Ureter (tissue), 1 donor: ENCODE data around the gene EXOC6B. TPM values are rescaled to one million over a fixed set of nuclear protein-coding genes. Genes with fewer than 3 reads are reported as not detected.

Experiments
- DNase-seq: peaks from one replicate; pipeline ENCODE4 v3.0.0-alpha.2; 2020; ENCODE audit warnings: low spot score
- total RNA-seq: library from RNA; stranded (reverse); gene quantifications from one replicate; pipeline ENCODE4 v1.2.4, GENCODE V29; 2023
- donor health status: DM: yes; HTN: yes; CAD: no.

EXOC6B gene
- total RNA-seq, 1 donor from 2014 or later = 84.8 TPM

- no peak for DNase-seq
Measured at GRCh38 chr2:72172478-72172877, 653.4 kb downstream of the EXOC6B start.

- DNase-seq = no peak
Measured at GRCh38 chr2:72166279-72166678, 659.6 kb downstream of the EXOC6B start.

- DNase-seq = no peak
Measured at GRCh38 chr2:72165792-72166191, 660.0 kb downstream of the EXOC6B start.

GRCh38 chr2:72162574-72162973 lies 663.3 kb downstream of the EXOC6B start:
- DNase-seq = no peak

GRCh38 chr2:72159211-72159993 lies 666.4 kb downstream of the EXOC6B start:
- DNase-seq = peak; percentile 9

- DNase-seq = peak; percentile 30
Measured at GRCh38 chr2:72157871-72158771, 667.7 kb downstream of the EXOC6B start.

GRCh38 chr2:72156872-72157271 lies 669.0 kb downstream of the EXOC6B start:
- DNase-seq = no peak

GRCh38 chr2:72155737-72156136 lies 670.1 kb downstream of the EXOC6B start:
- DNase-seq = no peak

- no peak for DNase-seq
Measured at GRCh38 chr2:72155151-72155550, 670.7 kb downstream of the EXOC6B start.

- DNase-seq = peak; percentile 36
Measured at GRCh38 chr2:72154386-72154975, 671.4 kb downstream of the EXOC6B start.

- DNase-seq = peak; percentile 12
Measured at GRCh38 chr2:72153924-72154323, 671.9 kb downstream of the EXOC6B start.

GRCh38 chr2:72153026-72153791 lies 672.6 kb downstream of the EXOC6B start:
- DNase-seq = peak; percentile 26

- peak; percentile 37 for DNase-seq
Measured at GRCh38 chr2:72150861-72151356, 674.9 kb downstream of the EXOC6B start.

GRCh38 chr2:72150157-72150860 lies 675.5 kb downstream of the EXOC6B start:
- DNase-seq = peak; percentile 89

GRCh38 chr2:72149556-72150156 lies 676.2 kb downstream of the EXOC6B start:
- DNase-seq = no peak

- no peak for DNase-seq
Measured at GRCh38 chr2:72148837-72149555, 676.8 kb downstream of the EXOC6B start.

GRCh38 chr2:72148003-72148836 lies 677.6 kb downstream of the EXOC6B start:
- no peak for DNase-seq

GRCh38 chr2:72147303-72147971 lies 678.4 kb downstream of the EXOC6B start, which contains the start of gene CYP26B1:
Gene CYP26B1, minus strand, starts transcription at chr2:72147862. Its CDS starts 28 bp downstream, at chr2:72147834.
- DNase-seq = no peak
